HG03095 (cell line): ENCODE results near the gene SCAMP4.
"Not testable (repeated sequence)": the region's sequence is repeated elsewhere in the genome, so short reads cannot be mapped to it uniquely, and the experiment has no call there.

Experiments
- ATAC-seq: cut with Tn5 transposase; IDR thresholded peaks from one replicate; pipeline ENCODE4 v1.9.1; 2021; ENCODE audit warnings: moderate library complexity; ENCODE audit not compliant: unreplicated experiment

The SCAMP4 gene

GRCh38 chr19:1882089-1882785, 23.0 kb upstream of the SCAMP4 start:
- no peak for ATAC-seq

GRCh38 chr19:1882786-1883692, 22.2 kb upstream of the SCAMP4 start:
- no peak for ATAC-seq

- no peak for ATAC-seq
Observed at GRCh38 chr19:1883784-1884183, 21.4 kb upstream of the SCAMP4 start.

- ATAC-seq = no peak
Observed at GRCh38 chr19:1884291-1884718, 20.9 kb upstream of the SCAMP4 start.

GRCh38 chr19:1884719-1885334, 20.4 kb upstream of the SCAMP4 start:
- no peak for ATAC-seq

- peak; percentile 65 for ATAC-seq
Observed at GRCh38 chr19:1885398-1886119, 19.6 kb upstream of the SCAMP4 start, which contains the start of gene ABHD17A. Gene ABHD17A (minus strand): TSS chr19:1885496. CDS start chr19:1881566, 3,930 bp downstream.

GRCh38 chr19:1886360-1886759, 18.8 kb upstream of the SCAMP4 start:
- not testable (repeated sequence) for ATAC-seq

GRCh38 chr19:1888385-1888784, 16.8 kb upstream of the SCAMP4 start:
- ATAC-seq = no peak

- no peak for ATAC-seq
Observed at GRCh38 chr19:1889907-1890306, 15.3 kb upstream of the SCAMP4 start.

GRCh38 chr19:1893791-1894190, 11.4 kb upstream of the SCAMP4 start:
- ATAC-seq = no peak

GRCh38 chr19:1896508-1896907, 8.7 kb upstream of the SCAMP4 start:
- no peak for ATAC-seq

- no peak for ATAC-seq
Observed at GRCh38 chr19:1901940-1902404, 3.2 kb upstream of the SCAMP4 start.

GRCh38 chr19:1902923-1903322, 2.3 kb upstream of the SCAMP4 start:
- ATAC-seq = no peak

GRCh38 chr19:1904860-1905109, 414 bp upstream of the SCAMP4 start:
- ATAC-seq = no peak

GRCh38 chr19:1905863-1906375, 720 bp downstream of the SCAMP4 start:
- no peak for ATAC-seq

GRCh38 chr19:1906985-1907562, 1.9 kb downstream of the SCAMP4 start:
- ATAC-seq = no peak

GRCh38 chr19:1907563-1908363, 2.6 kb downstream of the SCAMP4 start:
- no peak for ATAC-seq

GRCh38 chr19:1908364-1908678, 3.1 kb downstream of the SCAMP4 start:
- ATAC-seq = no peak

- no peak for ATAC-seq
Observed at GRCh38 chr19:1909761-1910080, 4.5 kb downstream of the SCAMP4 start.

GRCh38 chr19:1910177-1910576, 5.0 kb downstream of the SCAMP4 start:
- ATAC-seq = no peak
